Suppressor macrophage (primary cell): ENCODE results near the gene PCNX1.
"Not testable (repeated sequence)": the region's sequence is repeated elsewhere in the genome, so short reads cannot be mapped to it uniquely, and the experiment has no call there.

Experiments used
- DNase-seq, 4 experiments: peaks; one replicate each; pipeline ENCODE4 v3.0.0-alpha.2; 2020 to 2022

Gene PCNX1

GRCh38 chr14:71022012-71022869 is 115.0 kb downstream of the PCNX1 start:
- no peak for DNase-seq

DNA sequence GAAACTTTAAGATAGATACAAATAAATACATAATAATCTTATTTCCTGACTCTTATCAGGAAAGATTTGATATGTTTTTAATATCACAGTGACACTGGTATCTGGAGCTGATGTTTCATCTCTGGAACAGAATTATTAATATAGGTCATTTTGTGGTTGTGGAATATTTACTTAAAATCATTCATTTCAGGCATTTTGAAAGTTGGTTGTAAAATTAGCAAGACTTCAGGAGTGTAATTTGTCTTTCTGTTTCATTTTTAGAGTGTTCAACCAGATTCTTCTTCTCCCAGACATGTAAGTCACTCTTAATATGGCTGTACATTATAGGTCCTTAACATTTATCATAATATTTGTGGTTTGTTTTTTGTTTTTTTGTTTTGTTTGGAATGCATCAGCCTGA is 115.7 kb downstream of the PCNX1 start:
- DNase-seq: no peak

- no peak for DNase-seq
These were observed 122.0 kb downstream of the PCNX1 start for GRCh38 chr14:71029236-71029781.

DNA sequence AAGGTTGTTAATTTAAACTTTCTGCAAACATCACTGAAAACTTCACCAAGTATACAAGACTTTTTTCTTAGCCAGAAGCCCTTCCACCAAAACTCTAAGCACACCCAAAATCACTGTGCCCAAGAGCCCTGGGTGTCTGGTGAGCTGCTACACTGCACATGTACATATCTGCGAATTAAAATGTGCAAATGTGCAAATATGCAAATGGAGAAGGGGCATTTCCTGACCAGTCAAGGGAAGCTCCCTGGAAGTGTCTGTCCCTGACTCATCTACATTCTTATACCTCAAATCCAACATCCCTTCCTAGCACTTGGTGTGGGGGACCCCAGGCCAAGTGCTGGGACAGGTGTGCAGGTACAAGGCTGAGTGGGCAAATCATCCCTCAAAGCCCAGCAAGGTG is 123.7 kb downstream of the PCNX1 start:
- no peak for DNase-seq

- DNase-seq: no peak
These were observed 129.2 kb downstream of the PCNX1 start for GRCh38 chr14:71036433-71036832.

DNA sequence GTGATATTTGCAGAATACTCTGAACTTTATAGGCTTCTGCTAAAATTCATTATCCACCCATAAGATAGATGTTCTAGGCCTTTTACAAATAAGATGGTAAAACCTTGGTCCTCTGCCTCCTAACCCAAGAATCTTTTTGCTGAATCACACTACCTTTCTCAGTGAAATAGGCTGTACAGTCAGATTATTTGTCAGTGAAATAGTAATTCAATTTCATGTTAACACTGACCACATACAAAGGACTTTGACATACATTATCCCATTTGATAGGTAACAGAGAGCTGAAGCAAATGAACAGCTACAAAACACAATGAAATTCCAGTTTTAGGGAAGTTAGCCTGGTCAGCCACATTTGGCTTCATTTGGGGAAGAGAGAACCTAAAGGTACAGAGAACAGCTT is 141.1 kb downstream of the PCNX1 start:
- DNase-seq: peak in 2 of 4 experiments; percentile 2 to 5

- no peak for DNase-seq
These were observed 142.3 kb downstream of the PCNX1 start for GRCh38 chr14:71049435-71050133.

- peak in 2 of 4 experiments; percentile 13 to 20 for DNase-seq
These were observed 143.1 kb downstream of the PCNX1 start for GRCh38 chr14:71050227-71050823.

DNA sequence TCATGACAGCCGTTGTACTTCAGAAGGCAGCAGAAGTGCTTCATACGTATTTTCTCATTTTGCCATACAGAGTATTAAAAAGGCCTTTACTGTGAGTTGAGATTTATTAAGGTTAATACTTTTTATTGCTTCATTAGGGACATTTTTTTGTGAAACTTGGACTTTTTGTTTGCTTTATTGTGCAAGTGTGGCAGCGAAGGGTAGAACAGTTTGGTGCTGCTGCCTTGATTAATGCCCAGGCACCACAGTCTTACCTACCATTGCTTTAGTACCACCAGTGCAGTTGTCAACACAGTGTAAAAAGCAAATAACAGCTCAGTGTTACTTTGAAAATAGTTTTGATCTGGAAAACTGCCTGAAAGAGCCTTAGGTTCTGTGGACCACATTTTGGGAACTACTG is 147.4 kb downstream of the PCNX1 start:
- no peak for DNase-seq

DNA sequence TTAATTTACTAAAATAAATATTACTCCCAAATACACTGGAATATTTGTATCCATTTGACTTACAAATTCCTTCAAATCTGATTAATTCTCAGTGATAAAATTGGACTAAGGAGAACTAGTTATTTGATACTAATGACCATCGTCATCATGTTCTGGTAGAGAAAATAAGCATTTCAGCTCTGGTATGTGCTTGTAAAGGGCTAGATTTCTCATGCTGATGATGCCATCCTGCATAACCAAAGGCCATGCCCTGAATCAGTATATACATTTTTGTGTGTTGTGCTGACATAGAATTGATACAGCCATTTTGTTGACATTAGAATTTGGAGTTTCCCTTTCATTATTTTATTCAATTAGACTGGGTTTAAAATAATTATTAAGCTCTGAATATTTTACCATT is 148.9 kb downstream of the PCNX1 start:
- DNase-seq: no peak

- DNase-seq: no peak
These were observed 153.0 kb downstream of the PCNX1 start for GRCh38 chr14:71060274-71060673.

GRCh38 chr14:71060825-71061455 is 153.7 kb downstream of the PCNX1 start:
- DNase-seq: no peak

DNA sequence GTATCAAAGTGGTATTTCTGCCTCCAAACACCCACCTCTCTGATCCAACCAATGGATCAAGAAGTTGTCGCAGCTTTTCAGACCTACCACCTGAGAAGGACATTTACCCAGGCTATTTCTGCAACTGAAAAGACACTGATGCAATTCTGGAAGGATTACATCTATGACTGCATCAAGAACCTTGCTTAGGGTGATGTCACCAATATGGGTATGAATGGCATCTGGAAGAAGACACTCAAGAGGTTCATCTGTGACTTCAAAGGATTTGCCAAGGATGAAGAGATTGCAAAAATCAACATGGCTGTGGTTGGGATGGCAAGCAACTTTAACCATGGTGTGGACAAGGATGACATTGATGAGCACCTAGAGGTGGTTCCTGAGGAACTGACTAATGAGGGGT is 154.2 kb downstream of the PCNX1 start:
- DNase-seq: no peak

DNA sequence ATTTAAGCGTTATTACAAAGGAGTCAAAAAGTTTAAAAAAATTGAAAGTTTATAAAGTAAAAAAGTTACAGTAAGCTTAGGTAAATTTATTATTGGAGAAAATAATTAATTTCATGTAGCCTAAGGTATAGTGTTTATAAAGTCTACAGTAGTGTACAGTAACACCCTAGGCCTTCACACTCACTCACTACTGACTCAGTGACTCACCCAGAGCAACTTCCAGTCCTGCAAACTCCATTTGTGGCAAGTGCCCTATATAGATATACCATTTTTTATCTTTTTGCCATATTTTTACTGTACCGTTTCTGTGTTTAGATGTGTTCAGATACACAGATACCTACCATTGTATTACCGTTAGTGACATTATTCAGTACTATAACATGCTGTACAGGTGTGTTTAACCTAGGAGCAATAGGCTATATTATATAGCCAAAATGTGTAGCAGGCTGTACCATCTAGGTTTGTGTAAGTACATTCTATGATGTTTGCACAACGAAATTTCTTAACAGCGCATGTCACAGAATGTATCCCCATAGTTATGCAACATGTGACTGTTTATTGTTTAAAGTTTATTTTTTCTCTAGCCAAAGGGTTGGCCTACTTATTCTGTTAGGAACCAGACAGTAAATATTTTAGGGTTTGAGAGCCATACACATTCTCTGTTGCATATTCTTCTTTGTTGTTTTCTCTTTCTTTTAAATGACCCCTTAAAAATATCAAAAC is 155.5 kb downstream of the PCNX1 start:
- no peak for DNase-seq

DNA sequence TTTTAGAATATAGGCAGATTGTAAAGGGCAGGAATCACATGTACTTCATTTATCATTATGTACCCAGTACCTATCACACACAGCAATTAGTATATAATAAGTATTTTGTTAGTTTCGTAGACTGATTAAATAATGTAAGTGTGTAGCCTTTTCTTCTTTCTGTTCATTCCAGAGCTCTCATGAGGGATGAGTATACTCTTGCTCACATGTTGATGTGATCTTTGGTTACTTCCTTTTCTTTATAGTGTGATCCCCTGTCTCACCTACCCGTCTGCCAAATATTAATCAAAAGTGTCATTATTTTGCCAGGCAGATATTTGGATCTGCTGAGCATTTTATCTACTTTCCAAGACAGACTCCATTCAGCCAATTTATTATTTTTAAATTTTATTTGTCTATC is 156.1 kb downstream of the PCNX1 start:
- no peak for DNase-seq

DNA sequence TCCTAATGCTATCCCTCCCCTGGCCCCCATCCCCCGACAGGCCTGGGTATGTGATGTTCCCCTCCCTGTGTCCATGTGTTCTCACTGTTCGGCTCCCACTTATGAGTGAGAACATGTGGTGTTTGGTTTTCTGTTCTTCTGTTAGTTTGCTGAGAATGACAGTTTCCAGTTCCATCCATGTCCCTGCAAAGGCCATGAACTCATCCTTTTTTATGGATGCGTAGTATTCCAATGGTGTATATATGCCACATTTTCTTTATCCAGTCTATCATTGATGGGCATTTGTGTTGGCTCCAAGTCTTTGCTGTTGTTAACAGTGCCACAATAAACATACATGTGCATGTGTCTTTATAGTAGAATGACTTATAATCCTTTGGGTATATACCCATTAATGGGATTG is 157.5 kb downstream of the PCNX1 start:
- not testable (repeated sequence) for DNase-seq

DNA sequence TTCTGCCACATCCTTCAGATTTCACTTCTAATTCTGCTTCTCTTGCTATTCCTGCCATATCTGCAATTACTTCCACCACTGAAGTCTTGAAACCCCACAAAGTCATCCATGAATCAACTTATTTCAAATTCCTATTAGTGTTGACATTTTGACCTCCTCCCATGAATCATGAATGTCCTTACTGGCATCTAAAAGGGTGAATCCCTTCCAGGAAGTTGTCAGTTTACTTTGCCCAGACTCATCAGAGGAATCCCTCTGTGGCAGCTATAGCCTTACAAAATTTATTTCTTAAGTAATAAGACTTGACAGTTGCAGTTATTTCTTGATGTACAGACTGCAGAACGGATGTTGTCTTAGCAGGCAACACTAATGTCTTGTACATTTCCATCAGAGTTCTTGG is 162.9 kb downstream of the PCNX1 start:
- no peak for DNase-seq

DNA sequence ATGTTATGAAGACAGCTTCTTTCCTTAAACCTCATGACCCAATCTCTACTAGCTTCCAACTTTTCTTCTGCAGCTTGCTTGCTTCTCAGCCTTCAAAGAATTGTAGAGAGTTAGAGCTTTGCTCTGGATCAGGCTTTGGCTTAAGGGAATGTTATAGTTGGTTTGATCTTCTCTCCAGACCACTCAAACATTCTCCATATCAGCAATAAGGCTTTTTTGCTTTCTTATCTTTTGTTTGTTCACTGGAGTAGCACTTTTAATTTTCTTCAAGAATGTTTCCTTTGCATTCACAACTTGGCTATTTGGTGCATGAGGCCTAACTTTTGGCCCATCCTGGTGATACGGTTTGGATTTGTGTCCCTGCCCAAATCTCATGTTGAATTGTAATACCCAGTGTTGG is 163.8 kb downstream of the PCNX1 start:
- DNase-seq: no peak

GRCh38 chr14:71076462-71077092 is 169.3 kb downstream of the PCNX1 start:
- no peak for DNase-seq

GRCh38 chr14:71078500-71078899 is 171.2 kb downstream of the PCNX1 start:
- DNase-seq: no peak

DNA sequence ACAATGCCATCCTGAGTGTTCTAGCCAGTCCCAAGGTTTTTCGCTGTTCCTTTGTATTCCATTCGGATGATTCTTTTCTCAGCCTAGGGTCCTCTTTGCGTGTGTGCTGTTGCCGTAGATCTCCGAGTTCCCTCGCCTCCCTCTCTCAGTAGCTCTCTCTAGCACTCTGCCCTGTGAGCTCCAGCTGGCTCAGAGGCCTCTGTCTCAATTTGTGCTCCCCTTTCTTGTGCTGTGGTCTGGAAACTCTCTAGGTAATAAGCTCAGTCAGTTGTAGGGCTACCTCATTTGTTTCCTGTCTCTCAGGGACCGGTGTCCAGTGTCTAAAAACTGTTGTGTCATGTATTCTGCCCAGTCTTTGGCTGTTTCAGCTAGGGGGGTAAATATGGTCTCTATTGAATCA is 179.3 kb downstream of the PCNX1 start:
- no peak for DNase-seq

DNA sequence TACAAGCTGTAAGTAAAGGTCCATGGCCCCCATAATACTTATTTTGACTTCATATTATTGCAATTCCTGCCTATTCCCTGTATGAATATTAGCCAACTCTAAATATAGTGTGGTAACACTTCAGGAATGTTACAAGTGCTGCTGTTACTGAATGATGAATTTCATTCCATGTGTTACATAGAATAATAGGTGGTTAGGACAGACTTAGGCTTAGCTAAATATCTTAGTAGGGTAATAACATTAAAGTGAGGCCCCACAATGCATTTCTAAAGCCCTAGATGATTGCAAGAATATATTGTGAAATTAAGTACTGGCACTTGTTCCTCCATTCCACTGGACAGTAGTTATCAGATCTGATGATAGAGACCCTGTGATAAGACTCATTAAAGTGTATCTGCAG is 182.7 kb downstream of the PCNX1 start:
- no peak for DNase-seq
